ENCODE measurements around the gene LSM7.
"Not testable (repeated sequence)": the region's sequence is repeated elsewhere in the genome, so short reads cannot be mapped to it uniquely, and the experiment has no call there.

The LSM7 gene

DNA sequence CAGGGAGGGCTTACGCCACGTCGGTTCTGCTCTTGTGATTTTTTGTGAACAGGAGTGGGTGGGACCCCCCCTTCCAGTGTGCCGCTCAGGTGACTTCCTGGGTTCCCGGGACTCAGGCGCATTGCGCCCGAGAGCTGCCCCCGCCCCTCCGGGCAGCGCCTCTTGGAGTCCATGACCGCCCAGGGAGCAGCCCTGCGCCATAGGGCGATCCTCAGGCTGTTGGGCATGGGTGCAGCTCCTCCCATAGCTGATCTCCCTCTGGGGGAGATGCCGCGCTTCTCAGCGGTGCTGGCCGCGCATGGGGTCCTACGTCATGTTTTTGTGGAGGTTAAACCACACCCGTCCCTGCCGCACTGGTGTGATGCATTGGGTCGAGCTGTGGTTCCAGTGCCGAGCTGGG, 23.7 kb upstream of the LSM7 start:
- H3K27me3 ChIP-seq = no peaks in the 10 kb centered on the region
- intact Hi-C loops (cut with DNase I; ENCODE audit: low total_unique reads) = no loop called here
- TF ChIP-seq, protein P1, sequence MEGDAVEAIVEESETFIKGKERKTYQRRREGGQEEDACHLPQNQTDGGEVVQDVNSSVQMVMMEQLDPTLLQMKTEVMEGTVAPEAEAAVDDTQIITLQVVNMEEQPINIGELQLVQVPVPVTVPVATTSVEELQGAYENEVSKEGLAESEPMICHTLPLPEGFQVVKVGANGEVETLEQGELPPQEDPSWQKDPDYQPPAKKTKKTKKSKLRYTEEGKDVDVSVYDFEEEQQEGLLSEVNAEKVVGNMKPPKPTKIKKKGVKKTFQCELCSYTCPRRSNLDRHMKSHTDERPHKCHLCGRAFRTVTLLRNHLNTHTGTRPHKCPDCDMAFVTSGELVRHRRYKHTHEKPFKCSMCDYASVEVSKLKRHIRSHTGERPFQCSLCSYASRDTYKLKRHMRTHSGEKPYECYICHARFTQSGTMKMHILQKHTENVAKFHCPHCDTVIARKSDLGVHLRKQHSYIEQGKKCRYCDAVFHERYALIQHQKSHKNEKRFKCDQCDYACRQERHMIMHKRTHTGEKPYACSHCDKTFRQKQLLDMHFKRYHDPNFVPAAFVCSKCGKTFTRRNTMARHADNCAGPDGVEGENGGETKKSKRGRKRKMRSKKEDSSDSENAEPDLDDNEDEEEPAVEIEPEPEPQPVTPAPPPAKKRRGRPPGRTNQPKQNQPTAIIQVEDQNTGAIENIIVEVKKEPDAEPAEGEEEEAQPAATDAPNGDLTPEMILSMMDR (IDR thresholded peaks at IDR 0.05) = no peak
- H3K36me3 ChIP-seq = peaks cover 16 to 62% (median 46%) of the 10 kb centered on the region in 3 donors
- no peak overlapping the region for H3K4me3 ChIP-seq
- no peak overlapping the region for H3K27ac ChIP-seq
- H3K9me3 ChIP-seq = no peaks in the 10 kb centered on the region
- H3K4me1 ChIP-seq = no peaks in the 10 kb centered on the region
- DNase-seq = no peak

DNA sequence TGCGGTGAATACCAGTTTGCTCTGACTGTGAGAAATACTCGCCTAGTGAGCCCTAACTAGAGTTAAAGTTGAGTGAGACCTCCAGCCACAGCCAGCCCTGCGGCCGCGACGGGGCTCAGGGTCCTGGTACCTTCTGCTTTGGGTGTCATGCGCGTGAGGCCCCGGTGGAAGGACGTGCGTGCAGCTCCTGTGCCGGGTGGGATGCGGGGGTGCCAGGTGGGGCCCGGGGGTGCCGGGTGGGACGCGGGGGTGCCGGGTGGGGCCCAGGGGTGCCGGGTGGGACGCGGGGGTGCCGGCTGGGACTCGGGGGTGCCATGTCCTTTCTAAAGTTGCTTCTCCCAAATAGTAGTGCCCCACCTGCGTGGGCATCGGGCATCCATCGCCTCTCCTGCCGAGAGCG, 23.2 kb upstream of the LSM7 start:
- no peak for DNase-seq
- Histone ChIP-seq H3K27me3 (no peaks in the 10 kb centered on the region), H3K36me3 (peaks cover 16 to 66% (median 49%) of the 10 kb centered on the region in 3 donors), H3K4me3 (no peak overlapping the region), H3K4me1 (no peaks in the 10 kb centered on the region), H3K27ac (no peak overlapping the region), H3K9me3 (no peaks in the 10 kb centered on the region)
- TF ChIP-seq, protein P1 (IDR thresholded peaks at IDR 0.05) = no peak
- intact Hi-C loops (cut with DNase I; ENCODE audit: low total_unique reads) = no loop called here

DNA sequence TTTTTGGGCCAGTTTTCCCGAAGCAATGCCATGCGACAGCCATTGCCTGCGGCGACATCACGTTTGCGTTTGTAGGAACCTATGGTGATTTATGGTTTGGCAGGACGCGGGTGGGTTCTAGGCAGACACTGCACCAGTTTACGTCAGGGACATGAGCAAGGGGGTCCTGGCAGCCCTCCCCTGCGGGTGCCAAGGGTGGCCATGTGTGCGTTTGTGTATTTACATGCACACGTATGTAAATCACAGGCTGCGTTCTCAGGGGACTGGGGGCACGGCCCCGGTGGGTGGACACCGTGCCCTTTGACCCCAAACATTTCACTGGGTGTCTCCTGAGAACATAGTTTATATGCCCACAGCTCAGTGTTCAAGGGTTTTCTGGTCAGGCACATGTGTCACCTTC, 22.3 kb upstream of the LSM7 start:
- DNase-seq = no peak
- H3K36me3 ChIP-seq = peaks cover 16 to 73% (median 51%) of the 10 kb centered on the region in 3 donors
- no peak overlapping the region for H3K27ac ChIP-seq
- H3K27me3 ChIP-seq = no peaks in the 10 kb centered on the region
- H3K9me3 ChIP-seq = no peaks in the 10 kb centered on the region
- H3K4me1 ChIP-seq = no peaks in the 10 kb centered on the region
- no peak overlapping the region for H3K4me3 ChIP-seq
- TF ChIP-seq, protein P1 (IDR thresholded peaks at IDR 0.05) = no peak
- intact Hi-C loops (cut with DNase I; ENCODE audit: low total_unique reads) = no loop called here

DNA sequence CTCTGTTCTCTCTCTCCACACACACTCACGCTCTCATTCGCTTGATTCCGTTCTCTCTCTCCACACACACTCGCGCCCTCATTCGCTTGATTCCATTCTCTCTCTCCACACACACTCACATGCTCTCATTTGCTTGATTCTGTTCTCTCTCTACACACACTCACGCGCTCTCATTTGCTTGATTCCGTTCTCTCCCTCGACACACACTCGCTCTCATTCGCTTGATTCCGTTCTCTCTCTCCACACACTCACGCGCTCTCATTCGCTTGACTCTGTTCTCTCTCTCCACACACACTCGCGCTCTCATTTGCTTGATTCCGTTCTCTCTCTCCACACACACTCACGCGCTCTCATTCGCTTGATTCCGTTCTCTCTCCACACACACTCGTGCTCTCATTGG, 21.4 kb upstream of the LSM7 start:
- DNase-seq; H3K9me3 ChIP-seq; intact Hi-C loops (cut with DNase I; ENCODE audit: low total_unique reads); H3K4me1 ChIP-seq; H3K27me3 ChIP-seq; H3K4me3 ChIP-seq; H3K27ac ChIP-seq: not testable (repeated sequence)
- peaks cover 16 to 81% (median 56%) of the 10 kb centered on the region in 3 donors for H3K36me3 ChIP-seq

DNA sequence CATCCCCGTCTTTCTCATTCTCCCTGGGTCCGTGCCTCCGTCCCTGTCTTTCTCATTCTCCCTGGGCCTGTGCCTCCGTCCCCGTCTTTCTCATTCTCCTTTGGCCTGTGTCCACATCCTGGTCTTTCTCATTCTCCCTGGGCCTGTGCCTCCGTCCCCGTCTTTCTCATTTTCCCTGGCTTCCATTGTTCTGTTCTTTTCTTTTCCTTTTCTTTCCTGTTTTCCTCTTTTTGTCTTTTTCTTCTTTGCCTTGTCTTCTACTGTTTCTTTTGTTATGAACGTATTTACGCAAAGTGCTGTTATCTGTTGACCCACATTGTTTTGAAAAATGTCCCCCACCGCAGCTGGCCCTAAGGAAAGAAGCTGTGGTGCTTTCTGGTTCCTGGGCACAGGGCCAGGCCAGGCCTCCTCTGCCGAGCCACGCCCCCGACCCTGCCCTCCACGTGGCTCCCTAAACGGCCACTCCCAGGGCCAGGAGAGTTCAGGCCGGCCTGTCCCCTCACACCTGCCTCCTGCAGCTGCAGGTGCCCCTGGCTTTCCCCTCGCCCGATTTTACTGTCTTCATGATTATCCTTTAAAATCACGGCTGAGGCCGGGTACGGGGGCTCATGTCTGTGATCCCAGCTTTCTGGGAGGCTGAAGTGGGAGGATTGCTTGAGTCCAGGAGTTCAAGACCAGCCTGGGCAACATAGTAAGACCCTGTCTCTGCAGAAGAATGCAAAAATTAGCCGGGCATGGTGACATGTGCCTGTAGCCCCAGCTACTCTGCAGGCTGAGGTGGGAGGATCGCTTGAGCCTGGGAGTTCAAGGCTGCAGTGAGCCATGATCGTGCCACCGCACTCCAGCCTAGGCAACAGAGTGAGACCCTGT, 17.6 kb upstream of the LSM7 start:
- TF ChIP-seq, protein P1 (IDR thresholded peaks at IDR 0.05) = no peak
- no peak overlapping the region for H3K4me3 ChIP-seq
- no peaks in the 10 kb centered on the region for H3K9me3 ChIP-seq
- H3K27me3 ChIP-seq = no peaks in the 10 kb centered on the region
- H3K36me3 ChIP-seq = peaks cover 11 to 76% (median 53%) of the 10 kb centered on the region in 3 donors
- DNase-seq = no peak
- no peak overlapping the region for H3K27ac ChIP-seq
- intact Hi-C loops (cut with DNase I; ENCODE audit: low total_unique reads) = no loop called here
- H3K4me1 ChIP-seq = no peaks in the 10 kb centered on the region

DNA sequence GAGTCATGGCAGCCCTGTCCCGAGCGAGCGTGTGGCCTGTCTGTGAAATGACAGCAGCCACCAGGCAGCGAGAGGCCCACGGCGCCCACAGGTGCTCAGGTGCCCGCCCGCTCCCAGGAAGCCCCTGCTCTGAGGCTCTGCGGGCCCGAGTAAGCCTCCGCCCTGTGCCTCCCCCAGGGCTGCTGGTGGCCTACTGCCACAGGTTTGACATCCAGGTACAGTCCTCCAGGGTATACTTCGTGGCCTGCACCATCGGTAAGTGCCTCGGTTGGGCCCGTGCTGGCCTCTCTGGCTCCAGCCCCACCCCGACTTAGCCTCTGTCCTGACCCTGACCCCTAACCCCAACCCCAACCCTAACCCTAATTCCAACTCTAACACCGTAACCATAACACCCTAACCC, 16.7 kb upstream of the LSM7 start:
- no peak for DNase-seq
- H3K9me3 ChIP-seq = no peaks in the 10 kb centered on the region
- TF ChIP-seq, protein P1 (IDR thresholded peaks at IDR 0.05) = no peak
- no peaks in the 10 kb centered on the region for H3K27me3 ChIP-seq
- H3K4me3 ChIP-seq = no peak overlapping the region
- no peaks in the 10 kb centered on the region for H3K4me1 ChIP-seq
- H3K27ac ChIP-seq = no peak overlapping the region
- intact Hi-C loops (cut with DNase I; ENCODE audit: low total_unique reads) = no loop called here
- peaks cover 6 to 76% (median 54%) of the 10 kb centered on the region in 3 donors for H3K36me3 ChIP-seq
